Tibial artery (tissue), 4 donors: ENCODE data around the gene CITED1.
A peak's percentile ranks its signal among the peaks of the same experiment; 100 is the strongest.

ENCODE experiments used
- DNase-seq, 2 donors: peaks; one replicate each; pipeline ENCODE4 v3.0.0-alpha.2; 2019
- H3K27ac ChIP-seq, 2 donors: fragments of 200-600 bp; sonication (generic) in 1 of 2; 1 replicate in 1 of 2; 2 replicates in 1 of 2; pipeline ENCODE4 v1.5.1; 2018 to 2019; ENCODE audit warnings: mild to moderate bottlenecking in 1 of 2
- H3K27me3 ChIP-seq, 2 donors: fragments of 200-600 bp; sonication (generic) in 1 of 2; one replicate each; pipeline versions ENCODE4 v1.5.1 to v1.6.0; 2016 to 2019
- H3K36me3 ChIP-seq, 3 donors: fragments of 200-600 bp; sonication (generic) in 2 of 3; one replicate each; pipeline ENCODE4 v1.5.1; 2016 to 2019; ENCODE audit warnings: mild to moderate bottlenecking in 2 of 3
- H3K4me1 ChIP-seq, 4 donors: fragments of 200-600 bp; sonication (generic) in 2 of 4; 1 replicate in 3 of 4; 2 replicates in 1 of 4; pipeline ENCODE4 v1.5.1; 2016 to 2019
- H3K4me3 ChIP-seq, 2 donors: fragments of 200-600 bp; sonication (generic) in 1 of 2; 1 replicate in 1 of 2; 2 replicates in 1 of 2; pipeline ENCODE4 v1.5.1; 2018 to 2019; ENCODE audit warnings: mild to moderate bottlenecking in 2 of 2
- H3K9me3 ChIP-seq, 3 donors: fragments of 200-600 bp; sonication (generic) in 1 of 3; one replicate each; pipeline ENCODE4 v1.5.1; 2016 to 2019
- intact Hi-C: fragments of 100-400 bp; cut with DNase I; formaldehyde crosslinking; loops from one replicate; pipeline ENCODE4 v1.15.0; 2023; ENCODE audit warnings: low total_unique reads
- TF ChIP-seq, protein P1 (sequence below), 2 experiments: fragments of 200-600 bp in 1 of 2; fragments of 450-650 bp in 1 of 2; IDR thresholded peaks; one replicate each; pipeline ENCODE4 v1.5.1; 2017 to 2019; ENCODE audit warnings: antibody characterized with exemption in 2 of 2, mild to moderate bottlenecking in 1 of 2, moderate library complexity in 1 of 2

Gene CITED1

DNA sequence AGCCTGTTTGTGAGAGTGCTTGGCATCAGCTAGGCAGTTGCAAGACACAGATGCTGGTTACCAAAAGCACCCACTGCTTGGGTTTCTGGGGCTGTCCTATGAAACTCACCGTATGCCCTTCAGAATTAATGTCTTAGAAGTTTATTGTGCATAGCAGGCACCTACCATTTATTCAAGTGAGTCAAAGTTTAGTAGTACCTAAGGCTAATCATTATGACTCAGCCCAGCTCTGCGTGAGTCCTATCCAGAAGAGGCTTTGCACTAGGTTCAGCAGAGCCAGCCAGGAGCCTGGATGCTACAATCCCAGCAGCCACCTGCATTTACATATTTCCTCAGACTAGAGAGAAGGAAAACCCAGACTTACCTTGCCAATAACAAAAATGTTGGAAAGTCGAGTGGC, 32.8 kb downstream of the CITED1 start:
- Histone ChIP-seq H3K27me3 (no peaks in the 10 kb centered on the region), H3K27ac (no peak overlapping the region), H3K4me3 (no peak overlapping the region), H3K9me3 (no peaks in the 10 kb centered on the region), H3K4me1 (peaks cover 0 to 22% (median 6%) of the 10 kb centered on the region in 4 donors), H3K36me3 (peaks cover 0 to 81% (median 80%) of the 10 kb centered on the region in 3 donors)
- DNase-seq = no peak
- TF ChIP-seq, protein P1, sequence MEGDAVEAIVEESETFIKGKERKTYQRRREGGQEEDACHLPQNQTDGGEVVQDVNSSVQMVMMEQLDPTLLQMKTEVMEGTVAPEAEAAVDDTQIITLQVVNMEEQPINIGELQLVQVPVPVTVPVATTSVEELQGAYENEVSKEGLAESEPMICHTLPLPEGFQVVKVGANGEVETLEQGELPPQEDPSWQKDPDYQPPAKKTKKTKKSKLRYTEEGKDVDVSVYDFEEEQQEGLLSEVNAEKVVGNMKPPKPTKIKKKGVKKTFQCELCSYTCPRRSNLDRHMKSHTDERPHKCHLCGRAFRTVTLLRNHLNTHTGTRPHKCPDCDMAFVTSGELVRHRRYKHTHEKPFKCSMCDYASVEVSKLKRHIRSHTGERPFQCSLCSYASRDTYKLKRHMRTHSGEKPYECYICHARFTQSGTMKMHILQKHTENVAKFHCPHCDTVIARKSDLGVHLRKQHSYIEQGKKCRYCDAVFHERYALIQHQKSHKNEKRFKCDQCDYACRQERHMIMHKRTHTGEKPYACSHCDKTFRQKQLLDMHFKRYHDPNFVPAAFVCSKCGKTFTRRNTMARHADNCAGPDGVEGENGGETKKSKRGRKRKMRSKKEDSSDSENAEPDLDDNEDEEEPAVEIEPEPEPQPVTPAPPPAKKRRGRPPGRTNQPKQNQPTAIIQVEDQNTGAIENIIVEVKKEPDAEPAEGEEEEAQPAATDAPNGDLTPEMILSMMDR (IDR thresholded peaks at IDR 0.05) = no peak
- intact Hi-C loops = no loop called here

DNA sequence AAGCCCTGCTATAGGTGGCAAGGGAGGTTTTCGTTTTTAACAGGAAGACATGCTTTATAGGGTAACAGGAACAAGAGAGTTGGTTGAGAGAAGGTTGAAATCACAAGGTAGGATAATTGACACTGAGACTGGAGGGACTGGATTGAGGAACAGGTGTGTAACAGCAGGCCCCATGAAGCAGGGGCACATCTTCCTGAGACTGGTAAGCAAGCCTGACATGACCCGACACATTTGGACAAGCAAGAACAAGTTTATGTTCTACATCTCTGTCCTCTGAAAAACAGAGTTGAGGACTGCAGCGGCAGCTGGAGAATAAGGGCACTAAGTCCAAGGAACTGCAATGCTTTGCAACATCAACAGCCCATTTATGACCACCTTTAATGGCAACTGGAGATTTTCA, 33.9 kb downstream of the CITED1 start:
- Histone ChIP-seq H3K4me1 (peaks cover 0 to 22% (median 6%) of the 10 kb centered on the region in 4 donors), H3K36me3 (peaks cover 0 to 91% (median 88%) of the 10 kb centered on the region in 3 donors), H3K4me3 (no peak overlapping the region), H3K27me3 (no peaks in the 10 kb centered on the region), H3K9me3 (no peaks in the 10 kb centered on the region), H3K27ac (no peak overlapping the region)
- TF ChIP-seq, protein P1 (IDR thresholded peaks at IDR 0.05) = no peak
- no peak for DNase-seq
- intact Hi-C loops = no loop called here

DNA sequence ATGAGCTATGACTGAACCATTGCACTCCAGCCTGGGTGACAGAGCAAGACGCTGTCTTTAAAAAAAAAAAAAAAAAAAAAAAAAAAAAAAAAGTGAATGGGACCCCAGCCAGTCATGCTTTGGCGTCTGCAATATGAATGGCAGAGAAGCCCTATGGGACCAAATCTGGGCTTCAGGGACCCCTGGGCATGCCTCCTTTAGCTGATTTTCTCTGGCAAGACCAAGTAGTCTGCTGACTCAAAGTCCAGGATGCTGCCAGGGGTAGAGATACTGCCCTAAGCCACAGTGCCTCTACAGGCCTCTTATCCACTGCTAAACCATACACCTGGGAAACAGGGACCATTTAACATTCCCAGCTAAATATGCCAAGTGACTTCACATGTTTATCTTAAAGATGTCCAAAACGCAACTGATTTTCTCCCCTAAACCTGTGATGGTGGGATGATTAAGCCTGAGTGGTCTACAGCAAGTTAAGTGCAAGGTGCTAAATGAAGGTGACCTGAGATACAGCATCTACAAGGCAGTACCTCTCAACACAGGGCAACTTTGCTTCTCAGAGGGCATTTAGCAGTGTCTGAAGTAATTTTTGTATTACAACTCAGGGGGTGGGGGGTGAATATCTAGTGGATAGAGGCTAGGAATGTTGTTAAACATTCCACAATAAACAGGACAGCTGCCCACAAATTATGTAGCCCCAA, 34.5 kb downstream of the CITED1 start:
- Histone ChIP-seq H3K4me1 (peaks cover 0 to 22% (median 5%) of the 10 kb centered on the region in 4 donors), H3K4me3 (no peak overlapping the region), H3K9me3 (no peaks in the 10 kb centered on the region), H3K36me3 (peaks cover 0 to 97% (median 90%) of the 10 kb centered on the region in 3 donors), H3K27ac (no peak overlapping the region), H3K27me3 (no peaks in the 10 kb centered on the region)
- TF ChIP-seq, protein P1 (IDR thresholded peaks at IDR 0.05) = no peak
- no peak for DNase-seq
- intact Hi-C loops = no loop called here

DNA sequence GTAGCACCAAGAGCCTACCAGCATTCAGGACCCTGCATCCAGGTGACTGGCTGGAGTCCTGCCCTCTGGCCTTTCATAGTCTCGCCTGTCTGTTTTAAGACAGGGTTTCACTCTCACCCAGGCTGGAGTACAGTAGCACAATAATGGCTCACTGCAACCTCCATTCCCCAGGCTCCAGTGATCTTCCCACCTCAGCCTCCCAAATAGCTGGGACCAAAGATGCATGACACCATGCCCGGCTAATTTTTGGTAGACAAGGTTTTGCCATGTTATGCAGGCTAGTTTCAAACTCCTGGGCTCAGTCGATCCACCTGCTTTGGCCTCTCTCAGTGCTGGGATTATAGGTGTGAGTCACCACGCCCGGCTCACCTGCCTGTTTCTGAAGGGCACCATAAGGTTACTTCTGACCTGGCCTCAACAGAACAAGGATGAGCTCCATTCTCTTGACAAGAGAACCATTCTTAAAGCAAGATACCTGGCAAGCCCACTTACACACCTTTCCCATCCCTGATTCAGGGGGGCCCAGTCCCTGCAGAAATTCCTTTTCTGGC, 35.3 kb downstream of the CITED1 start:
- TF ChIP-seq, protein P1 (IDR thresholded peaks at IDR 0.05) = no peak
- Histone ChIP-seq H3K9me3 (no peaks in the 10 kb centered on the region), H3K36me3 (peaks cover 0 to 91% (median 82%) of the 10 kb centered on the region in 3 donors), H3K27ac (no peak overlapping the region), H3K4me3 (no peak overlapping the region), H3K4me1 (peaks cover 0 to 13% (median under 1%) of the 10 kb centered on the region in 4 donors), H3K27me3 (no peaks in the 10 kb centered on the region)
- no peak for DNase-seq
- intact Hi-C loops = no loop called here

DNA sequence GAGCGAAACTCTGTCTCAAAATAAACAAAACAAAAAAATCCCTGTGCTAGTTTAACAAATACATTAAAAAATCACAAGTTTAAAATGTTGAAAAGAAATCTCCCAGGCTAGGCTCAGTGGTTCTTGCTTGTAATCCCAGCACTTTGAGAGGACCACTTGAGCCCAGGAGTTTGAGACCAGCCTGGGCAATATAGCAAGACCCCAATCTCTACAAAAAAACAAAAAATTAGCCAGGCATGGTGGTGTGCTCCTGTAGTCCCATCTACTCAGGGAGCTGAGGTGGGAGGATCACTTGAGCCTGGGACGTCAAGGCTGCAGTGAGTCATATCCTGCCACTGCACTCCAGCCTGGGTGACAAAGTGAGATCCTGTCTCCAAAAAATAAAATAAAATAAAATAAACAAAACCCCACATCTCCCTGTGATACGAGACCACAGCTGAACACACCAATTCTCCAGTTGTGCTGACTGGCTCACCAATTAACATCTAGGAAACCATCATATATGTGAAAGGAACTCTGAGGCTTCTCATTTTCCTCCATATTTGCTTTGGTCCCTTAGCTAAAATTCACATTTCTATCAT, 36.0 kb downstream of the CITED1 start:
- no peak for DNase-seq
- no peak overlapping the region for H3K4me3 ChIP-seq
- peak overlapping the region in 1 of 2 donors; percentile 13 for H3K27ac ChIP-seq
- no peaks in the 10 kb centered on the region for H3K27me3 ChIP-seq
- intact Hi-C loops = no loop called here
- TF ChIP-seq, protein P1 (IDR thresholded peaks at IDR 0.05) = no peak
- H3K4me1 ChIP-seq = peaks cover 0 to 9% (median 0%) of the 10 kb centered on the region in 4 donors
- no peaks in the 10 kb centered on the region for H3K9me3 ChIP-seq
- H3K36me3 ChIP-seq = peaks cover 0 to 85% (median 76%) of the 10 kb centered on the region in 3 donors
